22Rv1 (cell line): Measurements from ENCODE around the gene KIF6.

ENCODE experiments used
- CTCF ChIP-seq: fragments of 450-650 bp; IDR thresholded peaks from 2 replicates; pipeline ENCODE4 v1.5.1; 2017; ENCODE audit warnings: mild to moderate bottlenecking
- ZFX ChIP-seq: fragments of 450-650 bp; IDR thresholded peaks from 2 replicates; pipeline ENCODE4 v1.6.1; 2017; ENCODE audit warnings: antibody characterized with exemption, borderline replicate concordance

- TF ChIP-seq ZFX = no peak
- TF ChIP-seq CTCF = no peak
Observed at GRCh38 chr6:39590871-39591393, 134.3 kb downstream of the KIF6 start.
